NCI-H2171 (cell line): ENCODE data around the gene CALY.
"Not testable (repeated sequence)": the region's sequence is repeated elsewhere in the genome, so short reads cannot be mapped to it uniquely, and the experiment has no call there.

Experiments
- DNase-seq: peaks from one replicate; lab custom pipeline; 2025; lab: John Stamatoyannopoulos, UW

CALY gene

GRCh38 chr10:133336577-133337369 is at the start of gene CALY:
TSS of gene CALY (minus strand) at chr10:133336896. CDS start at chr10:133328989, 7,907 bp downstream.
- peak; percentile 16 for DNase-seq

GRCh38 chr10:133385214-133385613 is 48.5 kb upstream of the CALY start:
- DNase-seq: no peak

- no peak for DNase-seq
These were observed 47.4 kb upstream of the CALY start for GRCh38 chr10:133384071-133384470.

GRCh38 chr10:133383551-133383950 is 46.9 kb upstream of the CALY start:
- no peak for DNase-seq

GRCh38 chr10:133381036-133381435 is 44.3 kb upstream of the CALY start:
- DNase-seq: no peak

DNA sequence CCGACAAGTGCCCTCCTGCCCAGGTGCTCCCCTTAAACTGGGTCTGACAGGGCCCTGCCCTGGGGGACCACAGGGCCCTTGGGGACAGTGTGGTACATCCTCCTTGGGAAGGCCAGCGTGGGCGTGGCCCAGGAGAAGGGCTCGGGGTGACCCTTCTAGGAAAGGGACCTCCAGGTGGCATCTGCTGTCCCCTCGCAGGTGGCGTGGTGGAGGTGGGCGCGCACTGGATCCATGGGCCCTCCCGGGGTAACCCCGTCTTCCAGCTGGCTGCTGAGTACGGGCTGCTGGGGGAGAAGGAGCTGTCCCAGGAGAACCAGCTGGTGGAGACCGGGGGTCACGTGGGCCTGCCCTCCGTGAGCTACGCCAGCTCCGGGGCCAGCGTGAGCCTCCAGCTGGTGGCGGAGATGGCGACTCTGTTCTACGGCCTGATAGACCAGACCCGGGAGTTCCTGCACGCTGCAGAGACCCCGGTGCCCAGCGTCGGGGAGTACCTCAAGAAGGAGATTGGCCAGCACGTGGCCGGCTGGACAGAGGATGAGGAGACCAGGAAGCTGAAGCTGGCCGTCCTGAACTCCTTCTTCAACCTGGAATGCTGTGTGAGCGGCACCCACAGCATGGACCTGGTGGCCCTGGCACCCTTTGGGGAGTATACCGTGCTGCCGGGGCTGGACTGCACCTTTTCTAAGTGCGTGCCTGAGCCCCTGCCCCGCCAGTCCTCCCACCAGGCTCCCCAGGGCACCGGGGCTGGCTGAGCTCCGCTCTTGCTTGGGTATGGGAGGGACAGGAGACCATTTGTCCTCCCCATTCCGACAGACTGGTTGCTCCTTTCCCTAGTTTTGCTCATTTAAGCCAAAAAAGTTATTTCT is 43.3 kb upstream of the CALY start:
- DNase-seq: no peak

GRCh38 chr10:133379152-133379800 is 42.6 kb upstream of the CALY start, which contains the start of gene PAOX:
TSS of gene PAOX (plus strand) at chr10:133379262. CDS start at chr10:133379317, 55 bp downstream.
- DNase-seq: no peak

GRCh38 chr10:133378251-133379096 is 41.8 kb upstream of the CALY start:
- no peak for DNase-seq

- no peak for DNase-seq
These were observed 41.1 kb upstream of the CALY start for GRCh38 chr10:133377818-133378250.

DNA sequence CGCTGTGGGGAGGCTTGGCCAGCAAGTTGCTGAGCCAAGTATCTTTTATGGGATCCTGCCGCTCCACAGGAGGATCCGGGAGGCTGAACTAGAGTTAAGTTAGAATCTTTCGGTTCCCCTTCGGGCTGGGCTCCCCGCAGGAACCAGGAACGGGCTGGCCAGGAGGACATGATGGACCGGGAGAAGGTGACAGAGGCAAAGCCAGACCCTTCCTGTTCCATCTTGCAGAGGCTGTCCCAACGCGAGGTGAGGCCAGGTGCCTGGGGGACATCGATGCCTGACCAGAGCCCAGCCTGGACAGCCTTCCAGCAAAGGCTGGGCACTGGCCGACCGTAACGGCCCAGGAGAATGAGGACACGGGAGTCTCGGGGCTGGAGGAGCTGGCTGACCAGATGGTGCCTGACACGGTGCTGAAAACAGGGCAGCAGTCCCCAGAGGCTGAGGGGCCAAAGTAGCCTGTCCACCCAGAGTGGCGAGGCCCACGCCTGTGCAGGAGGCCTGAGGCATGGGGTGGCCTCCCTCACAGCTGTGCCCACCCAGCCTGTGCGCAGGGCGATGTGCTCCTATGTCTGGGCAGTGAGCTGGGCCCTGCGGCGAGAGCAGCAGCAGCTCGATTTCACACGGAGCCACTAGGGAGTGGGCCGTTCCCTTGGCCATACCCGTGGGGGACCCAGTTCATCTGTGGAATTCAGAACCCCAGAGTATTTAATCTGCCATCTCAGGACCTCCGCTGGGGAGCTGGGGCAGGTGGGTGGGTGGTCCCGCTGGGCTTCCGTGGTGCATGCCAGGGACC is 40.5 kb upstream of the CALY start:
- DNase-seq: no peak

GRCh38 chr10:133376183-133376582 is 39.5 kb upstream of the CALY start:
- not testable (repeated sequence) for DNase-seq

GRCh38 chr10:133375357-133376115 is 38.8 kb upstream of the CALY start:
- no peak for DNase-seq

GRCh38 chr10:133373174-133374090 is 36.7 kb upstream of the CALY start, which contains the start of gene ECHS1:
TSS of gene ECHS1 (minus strand) at chr10:133373354. CDS start at chr10:133373333, 21 bp downstream.
- peak; percentile 75 for DNase-seq

GRCh38 chr10:133372507-133372906 is 35.8 kb upstream of the CALY start:
- no peak for DNase-seq

GRCh38 chr10:133370030-133370786 is 33.5 kb upstream of the CALY start:
- DNase-seq: no peak

DNA sequence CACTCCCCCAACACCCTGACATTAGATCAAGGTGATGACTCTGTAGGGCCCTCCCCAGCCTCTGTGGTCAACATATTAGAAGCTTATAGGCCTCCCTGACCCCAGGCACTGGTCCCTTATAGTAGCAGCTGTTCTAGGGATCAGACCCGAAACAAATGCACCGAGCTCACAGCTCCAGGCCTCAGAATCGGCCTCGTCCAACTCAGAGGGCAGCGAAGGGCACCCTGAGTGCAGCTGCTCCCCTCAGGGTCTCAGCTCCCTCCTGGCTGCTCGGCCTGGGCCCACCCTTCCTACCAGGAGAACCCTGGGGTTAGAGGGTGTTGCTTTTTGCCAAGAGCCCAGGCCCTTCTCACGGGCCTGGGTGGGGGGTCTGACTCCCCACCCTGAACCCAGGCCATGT is 31.5 kb upstream of the CALY start:
- no peak for DNase-seq

DNA sequence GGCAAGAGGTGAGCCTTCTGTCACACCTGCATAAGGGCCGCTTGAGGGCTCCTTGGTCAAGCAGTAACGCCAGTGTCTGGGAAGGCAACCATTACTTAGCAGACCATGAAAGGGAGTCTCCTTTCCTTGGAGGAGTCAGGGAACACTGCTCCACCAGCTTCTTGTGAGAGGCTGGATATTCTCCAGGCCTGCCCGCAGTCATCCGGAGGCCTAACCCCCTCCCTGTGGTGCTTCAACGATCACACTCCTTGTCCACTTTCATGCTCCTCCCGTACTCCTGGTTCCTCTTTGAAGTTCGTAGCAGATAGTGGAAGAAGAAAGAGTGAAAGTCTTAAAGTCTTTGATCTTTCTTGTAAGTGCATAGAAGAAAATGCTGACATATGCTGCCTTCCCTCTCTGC is 30.8 kb upstream of the CALY start:
- DNase-seq: not testable (repeated sequence)

- DNase-seq: no peak
These were observed 30.1 kb upstream of the CALY start for GRCh38 chr10:133366751-133367150.
